AG09309 (cell line): Measurements from ENCODE around the gene DGKG.

ENCODE experiments used
- DNase-seq: peaks from one replicate; pipeline ENCODE4 v3.0.0-alpha.2; 2010; ENCODE audit warnings: low read depth
- H3K4me3 ChIP-seq: 2 replicates; pipeline ENCODE4 v1.5.1; 2011; ENCODE audit warnings: mild to moderate bottlenecking, low read depth, low read length, moderate library complexity; ENCODE audit not compliant: control insufficient read depth
- CTCF ChIP-seq: IDR thresholded peaks from 2 replicates; pipeline ENCODE4 v1.5.1; 2011; ENCODE audit warnings: mild to moderate bottlenecking, low read depth, low read length, inconsistent platforms; ENCODE audit not compliant: insufficient read depth, control insufficient read depth; ENCODE audit errors: missing control alignments

Gene DGKG

GRCh38 chr3:186394566-186395217 is 32.7 kb upstream of the DGKG start:
- DNase-seq, result no peak
- no peak overlapping the region for H3K4me3 ChIP-seq
- TF ChIP-seq CTCF, result no peak

GRCh38 chr3:186386883-186387560 is 25.0 kb upstream of the DGKG start:
- no peak for DNase-seq
- no peak overlapping the region for H3K4me3 ChIP-seq
- no peak for TF ChIP-seq CTCF

GRCh38 chr3:186385856-186386602 is 24.0 kb upstream of the DGKG start:
- H3K4me3 ChIP-seq, result no peak overlapping the region
- no peak for TF ChIP-seq CTCF
- no peak for DNase-seq

GRCh38 chr3:186383026-186383993 is 21.3 kb upstream of the DGKG start:
- DNase-seq, result no peak
- TF ChIP-seq CTCF, result no peak
- no peak overlapping the region for H3K4me3 ChIP-seq

GRCh38 chr3:186382217-186382885 is 20.3 kb upstream of the DGKG start:
- no peak for TF ChIP-seq CTCF
- no peak for DNase-seq
- H3K4me3 ChIP-seq, result no peak overlapping the region
